Measurements from ENCODE around the gene CCDC34. TPM values are rescaled to one million over a fixed set of nuclear protein-coding genes. Genes with fewer than 3 reads are reported as not detected.

Gene CCDC34
- polyA plus RNA-seq, 1 experiment = 1.8 TPM

DNA sequence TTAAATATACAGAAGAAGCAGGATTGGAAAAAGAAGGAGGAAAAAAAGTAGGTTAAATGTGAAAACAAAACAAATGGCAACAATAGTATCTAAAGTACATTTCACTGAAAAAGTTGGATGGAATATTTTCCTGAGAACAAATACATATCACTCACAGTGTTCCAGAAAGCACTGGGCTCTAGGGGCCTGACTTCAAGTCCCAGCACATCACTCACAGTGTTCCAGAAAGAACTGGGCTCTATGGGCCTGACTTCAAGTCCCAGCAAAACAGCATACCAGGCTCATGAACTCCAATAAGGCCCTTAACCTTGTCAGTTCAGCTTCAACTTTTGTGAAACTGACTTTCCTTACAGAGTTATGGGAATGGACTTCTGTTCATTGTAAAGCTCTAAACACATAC, 46.0 kb upstream of the CCDC34 start:
- ChIA-PET POLR2A (no interaction called here), CTCF (no interaction called here)
- Histone ChIP-seq H3K4me3 (ENCODE audit: low read depth, low read length) (no peak overlapping the region), H3K36me3 (ENCODE audit: control insufficient read depth, insufficient read depth, low read length) (no peaks in the 10 kb centered on the region), H3K27me3 (ENCODE audit: control insufficient read depth, insufficient read depth, low read length) (no peaks in the 10 kb centered on the region)
- DNase-seq (ENCODE audit: low read depth) = no peak
- TF ChIP-seq, protein P1, sequence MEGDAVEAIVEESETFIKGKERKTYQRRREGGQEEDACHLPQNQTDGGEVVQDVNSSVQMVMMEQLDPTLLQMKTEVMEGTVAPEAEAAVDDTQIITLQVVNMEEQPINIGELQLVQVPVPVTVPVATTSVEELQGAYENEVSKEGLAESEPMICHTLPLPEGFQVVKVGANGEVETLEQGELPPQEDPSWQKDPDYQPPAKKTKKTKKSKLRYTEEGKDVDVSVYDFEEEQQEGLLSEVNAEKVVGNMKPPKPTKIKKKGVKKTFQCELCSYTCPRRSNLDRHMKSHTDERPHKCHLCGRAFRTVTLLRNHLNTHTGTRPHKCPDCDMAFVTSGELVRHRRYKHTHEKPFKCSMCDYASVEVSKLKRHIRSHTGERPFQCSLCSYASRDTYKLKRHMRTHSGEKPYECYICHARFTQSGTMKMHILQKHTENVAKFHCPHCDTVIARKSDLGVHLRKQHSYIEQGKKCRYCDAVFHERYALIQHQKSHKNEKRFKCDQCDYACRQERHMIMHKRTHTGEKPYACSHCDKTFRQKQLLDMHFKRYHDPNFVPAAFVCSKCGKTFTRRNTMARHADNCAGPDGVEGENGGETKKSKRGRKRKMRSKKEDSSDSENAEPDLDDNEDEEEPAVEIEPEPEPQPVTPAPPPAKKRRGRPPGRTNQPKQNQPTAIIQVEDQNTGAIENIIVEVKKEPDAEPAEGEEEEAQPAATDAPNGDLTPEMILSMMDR (IDR thresholded peaks at IDR 0.05; ENCODE audit: insufficient read depth, low read depth, low read length) = no peak

DNA sequence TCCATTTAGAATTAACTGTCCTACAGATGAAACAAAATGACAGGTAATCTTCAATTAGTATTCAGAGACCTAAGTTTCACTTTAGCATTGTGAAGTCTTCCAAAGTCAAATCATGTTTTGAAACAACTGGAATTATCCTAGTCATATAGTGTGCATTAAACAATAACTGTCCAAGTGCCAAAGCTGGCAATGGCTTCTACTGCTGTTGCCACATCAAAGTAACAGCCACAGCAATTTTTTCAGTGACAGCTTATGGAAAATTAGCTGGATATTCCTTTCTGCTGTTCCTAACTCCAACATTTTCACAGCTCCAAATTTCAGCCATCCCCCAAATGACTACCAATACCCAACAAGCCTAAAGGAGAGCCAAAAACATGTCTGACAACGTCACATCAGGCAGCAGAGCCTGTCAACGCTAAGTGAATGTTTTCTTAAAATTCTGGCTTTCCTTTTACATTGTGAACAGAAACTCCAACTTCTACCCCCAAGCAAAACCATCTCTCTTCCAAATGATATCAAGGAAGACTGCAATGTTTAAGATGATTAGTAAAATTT, 45.3 kb upstream of the CCDC34 start:
- no peaks in the 10 kb centered on the region for H3K27me3 ChIP-seq (ENCODE audit: control insufficient read depth, insufficient read depth, low read length)
- DNase-seq (ENCODE audit: low read depth) = no peak
- TF ChIP-seq, protein P1 (IDR thresholded peaks at IDR 0.05; ENCODE audit: insufficient read depth, low read depth, low read length) = no peak
- H3K36me3 ChIP-seq (ENCODE audit: control insufficient read depth, insufficient read depth, low read length) = no peaks in the 10 kb centered on the region
- POLR2A ChIA-PET = no interaction called here
- H3K4me3 ChIP-seq (ENCODE audit: low read depth, low read length) = no peak overlapping the region
- CTCF ChIA-PET = no interaction called here

DNA sequence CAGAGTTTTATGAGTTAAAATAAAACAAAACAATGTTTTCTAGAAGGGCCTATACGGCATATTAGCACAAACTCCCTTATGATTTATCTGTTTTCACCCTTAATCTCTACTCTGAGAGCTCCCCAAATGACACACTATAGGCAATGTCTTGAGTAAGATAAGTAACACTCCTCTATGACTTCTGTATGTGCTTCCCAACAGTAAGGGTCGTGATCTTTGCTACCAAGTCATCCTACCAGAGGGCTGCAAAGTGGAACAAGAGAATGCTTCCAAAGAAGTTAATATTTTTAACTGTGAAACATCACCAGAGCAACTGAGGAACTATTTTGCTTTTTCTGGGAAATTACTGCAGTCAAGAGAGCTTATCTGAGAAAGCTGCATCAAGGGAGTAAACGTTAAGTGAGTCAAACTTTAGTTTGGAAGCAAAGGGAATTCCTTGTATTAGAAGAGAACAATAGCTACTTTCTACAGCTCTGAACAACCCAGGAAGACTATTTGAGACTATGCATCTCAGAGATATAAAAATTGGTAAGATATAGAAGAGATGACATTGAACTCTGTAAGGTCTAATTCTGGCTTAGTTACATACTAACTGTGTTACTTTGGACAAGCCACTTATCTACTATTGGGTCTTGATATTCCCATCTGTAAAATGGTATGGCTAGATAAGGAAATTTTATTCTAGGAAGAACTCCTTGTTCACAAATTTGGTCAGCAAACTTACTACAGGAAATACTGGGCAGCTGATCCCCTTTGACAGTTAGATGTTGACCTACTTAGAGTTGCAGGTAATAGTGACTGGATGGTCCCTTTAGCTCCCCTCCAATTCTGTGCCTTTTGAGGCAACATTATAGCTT, 43.7 kb upstream of the CCDC34 start:
- POLR2A ChIA-PET = no interaction called here
- no peak for DNase-seq (ENCODE audit: low read depth)
- Histone ChIP-seq H3K4me3 (ENCODE audit: low read depth, low read length) (no peak overlapping the region), H3K36me3 (ENCODE audit: control insufficient read depth, insufficient read depth, low read length) (no peaks in the 10 kb centered on the region), H3K27me3 (ENCODE audit: control insufficient read depth, insufficient read depth, low read length) (no peaks in the 10 kb centered on the region)
- CTCF ChIA-PET = interaction anchor here (1.0 kb wide), 1 partner anchor 42 kb away, joined by 3 read pairs; no protein-coding TSS in a partner anchor
- TF ChIP-seq, protein P1 (IDR thresholded peaks at IDR 0.05; ENCODE audit: insufficient read depth, low read depth, low read length) = no peak

DNA sequence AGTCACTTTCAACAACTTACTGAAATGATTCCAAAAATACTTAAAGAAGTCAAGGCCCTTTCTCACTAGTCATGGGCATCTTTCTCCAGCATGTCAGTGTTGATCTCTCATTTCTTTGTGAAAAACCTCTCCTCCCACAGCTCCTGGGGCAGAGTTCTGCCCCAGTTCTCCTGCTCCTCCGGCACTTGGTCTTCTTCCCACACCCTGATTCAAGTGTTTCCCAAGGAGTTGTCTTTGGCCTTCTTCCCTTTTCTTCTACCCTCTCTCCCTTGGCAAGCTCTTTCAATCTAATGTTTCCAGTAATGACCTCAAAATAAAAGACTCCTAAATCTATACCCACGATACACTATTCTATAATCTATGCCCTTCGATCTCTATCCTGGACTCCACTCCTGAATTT, 42.1 kb upstream of the CCDC34 start:
- H3K27me3 ChIP-seq (ENCODE audit: control insufficient read depth, insufficient read depth, low read length) = no peaks in the 10 kb centered on the region
- DNase-seq (ENCODE audit: low read depth) = no peak
- ChIA-PET POLR2A (no interaction called here), CTCF (interaction anchor here (0.8 kb wide), 1 partner anchor 95 kb away, joined by 3 read pairs; no protein-coding TSS in a partner anchor)
- no peaks in the 10 kb centered on the region for H3K36me3 ChIP-seq (ENCODE audit: control insufficient read depth, insufficient read depth, low read length)
- TF ChIP-seq, protein P1 (IDR thresholded peaks at IDR 0.05; ENCODE audit: insufficient read depth, low read depth, low read length) = no peak
- no peak overlapping the region for H3K4me3 ChIP-seq (ENCODE audit: low read depth, low read length)

DNA sequence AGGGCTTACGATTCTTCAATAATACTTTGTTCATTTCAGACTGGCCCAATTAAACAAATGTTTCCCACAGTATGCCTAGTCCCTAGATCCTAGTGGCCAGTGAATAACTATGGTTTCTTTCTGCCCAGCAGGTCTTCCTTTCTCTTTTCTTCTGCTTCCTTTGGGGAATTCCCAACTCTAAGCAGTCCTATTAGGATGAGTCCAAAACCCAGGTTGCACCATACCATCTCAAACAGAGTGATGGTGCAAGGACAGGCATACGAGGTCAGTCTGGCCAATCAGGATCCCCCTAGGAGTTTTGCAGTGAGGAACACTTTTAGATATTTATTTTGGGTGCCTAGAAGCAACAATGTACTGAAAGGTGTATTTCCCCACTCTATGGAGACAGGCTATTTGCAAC, 41.4 kb upstream of the CCDC34 start:
- CTCF ChIA-PET = interaction anchor here (0.6 kb wide), 1 partner anchor 40 kb away, joined by 3 read pairs; no protein-coding TSS in a partner anchor
- Histone ChIP-seq H3K36me3 (ENCODE audit: control insufficient read depth, insufficient read depth, low read length) (no peaks in the 10 kb centered on the region), H3K27me3 (ENCODE audit: control insufficient read depth, insufficient read depth, low read length) (no peaks in the 10 kb centered on the region), H3K4me3 (ENCODE audit: low read depth, low read length) (no peak overlapping the region)
- POLR2A ChIA-PET = no interaction called here
- TF ChIP-seq, protein P1 (IDR thresholded peaks at IDR 0.05; ENCODE audit: insufficient read depth, low read depth, low read length) = no peak
- no peak for DNase-seq (ENCODE audit: low read depth)
